ENCODE measurements around the gene BSPRY. TPM values are rescaled to one million over a fixed set of nuclear protein-coding genes. Genes with fewer than 3 reads are reported as not detected.

BSPRY gene
- total RNA-seq, 1 donor = not detected

DNA sequence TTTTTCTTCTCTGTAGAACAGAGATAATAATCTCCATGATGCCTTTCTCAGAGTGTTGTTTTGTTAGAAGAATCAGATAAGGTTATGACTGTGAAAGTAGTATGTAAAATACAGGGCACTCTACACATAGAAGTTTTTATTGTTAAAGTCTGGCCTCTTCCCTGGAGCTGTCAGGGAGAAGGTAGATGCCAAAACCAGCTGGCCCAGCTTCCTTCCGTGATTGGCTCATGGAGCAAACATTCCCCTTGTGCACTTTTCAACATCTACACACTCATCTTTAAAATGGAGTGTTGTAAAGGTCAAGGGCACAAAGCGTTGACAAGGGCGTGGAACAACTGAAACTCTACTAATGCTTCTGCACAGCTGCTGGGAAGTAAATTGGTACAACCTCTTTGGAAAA lies 38.8 kb upstream of the BSPRY start:
- Histone ChIP-seq H4K20me1 (ENCODE audit: insufficient read depth, low read length) (no peaks in the 10 kb centered on the region), H2AFZ (ENCODE audit: low read length) (no peak overlapping the region), H3K27ac (ENCODE audit: low read depth, low read length) (no peak overlapping the region), H3K79me2 (ENCODE audit: insufficient read depth, low read length) (no peaks in the 10 kb centered on the region), H3K9me3 (ENCODE audit: low read depth, low read length) (no peaks in the 10 kb centered on the region), H3K4me3 (ENCODE audit: insufficient read depth, low read length) (no peak overlapping the region), H3K27me3 (ENCODE audit: insufficient read depth, low read length) (no peaks in the 10 kb centered on the region), H3K36me3 (ENCODE audit: insufficient read depth, low read length) (no peaks in the 10 kb centered on the region), H3K4me1 (ENCODE audit: insufficient read depth, low read length) (no peaks in the 10 kb centered on the region), H3K4me2 (ENCODE audit: insufficient read depth, low read length) (no peak overlapping the region)
- TF ChIP-seq, protein P1, sequence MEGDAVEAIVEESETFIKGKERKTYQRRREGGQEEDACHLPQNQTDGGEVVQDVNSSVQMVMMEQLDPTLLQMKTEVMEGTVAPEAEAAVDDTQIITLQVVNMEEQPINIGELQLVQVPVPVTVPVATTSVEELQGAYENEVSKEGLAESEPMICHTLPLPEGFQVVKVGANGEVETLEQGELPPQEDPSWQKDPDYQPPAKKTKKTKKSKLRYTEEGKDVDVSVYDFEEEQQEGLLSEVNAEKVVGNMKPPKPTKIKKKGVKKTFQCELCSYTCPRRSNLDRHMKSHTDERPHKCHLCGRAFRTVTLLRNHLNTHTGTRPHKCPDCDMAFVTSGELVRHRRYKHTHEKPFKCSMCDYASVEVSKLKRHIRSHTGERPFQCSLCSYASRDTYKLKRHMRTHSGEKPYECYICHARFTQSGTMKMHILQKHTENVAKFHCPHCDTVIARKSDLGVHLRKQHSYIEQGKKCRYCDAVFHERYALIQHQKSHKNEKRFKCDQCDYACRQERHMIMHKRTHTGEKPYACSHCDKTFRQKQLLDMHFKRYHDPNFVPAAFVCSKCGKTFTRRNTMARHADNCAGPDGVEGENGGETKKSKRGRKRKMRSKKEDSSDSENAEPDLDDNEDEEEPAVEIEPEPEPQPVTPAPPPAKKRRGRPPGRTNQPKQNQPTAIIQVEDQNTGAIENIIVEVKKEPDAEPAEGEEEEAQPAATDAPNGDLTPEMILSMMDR (IDR thresholded peaks at IDR 0.05; ENCODE audit: extremely low read depth, low read depth, low read length) = no peak
- no peak for DNase-seq (ENCODE audit: insufficient read length, low spot score, missing footprints)

GRCh38 chr9:113311961-113312360 lies 37.4 kb upstream of the BSPRY start:
- Histone ChIP-seq H3K4me3 (ENCODE audit: insufficient read depth, low read length) (no peak overlapping the region), H3K27ac (ENCODE audit: low read depth, low read length) (no peak overlapping the region), H3K4me1 (ENCODE audit: insufficient read depth, low read length) (no peaks in the 10 kb centered on the region), H3K79me2 (ENCODE audit: insufficient read depth, low read length) (no peaks in the 10 kb centered on the region), H4K20me1 (ENCODE audit: insufficient read depth, low read length) (no peaks in the 10 kb centered on the region), H3K27me3 (ENCODE audit: insufficient read depth, low read length) (no peaks in the 10 kb centered on the region), H3K4me2 (ENCODE audit: insufficient read depth, low read length) (no peak overlapping the region), H2AFZ (ENCODE audit: low read length) (no peak overlapping the region), H3K36me3 (ENCODE audit: insufficient read depth, low read length) (no peaks in the 10 kb centered on the region), H3K9me3 (ENCODE audit: low read depth, low read length) (no peaks in the 10 kb centered on the region)
- no peak for DNase-seq (ENCODE audit: insufficient read length, low spot score, missing footprints)
- TF ChIP-seq, protein P1 (IDR thresholded peaks at IDR 0.05; ENCODE audit: extremely low read depth, low read depth, low read length) = no peak

DNA sequence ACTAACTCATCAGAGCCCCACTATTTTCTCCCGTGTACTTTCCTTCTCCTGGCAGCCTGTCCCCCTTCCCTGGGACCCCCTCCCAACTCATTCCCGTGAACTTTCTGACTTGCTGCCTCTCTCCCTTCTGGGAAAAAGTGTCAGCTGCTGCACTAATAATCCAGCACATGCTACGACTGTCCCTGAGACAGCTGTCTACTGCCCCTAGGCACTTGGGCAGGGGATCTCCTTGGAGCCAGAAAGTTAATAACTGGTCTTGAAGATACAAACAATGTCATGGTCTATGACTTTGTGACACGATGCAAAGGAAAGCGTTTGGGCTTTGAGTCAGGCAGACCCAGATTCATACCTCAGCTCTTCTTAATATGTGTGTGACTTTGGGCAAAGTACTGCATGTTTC lies 36.1 kb upstream of the BSPRY start:
- H3K27me3 ChIP-seq (ENCODE audit: insufficient read depth, low read length) = no peaks in the 10 kb centered on the region
- no peaks in the 10 kb centered on the region for H3K9me3 ChIP-seq (ENCODE audit: low read depth, low read length)
- no peak overlapping the region for H3K4me2 ChIP-seq (ENCODE audit: insufficient read depth, low read length)
- no peaks in the 10 kb centered on the region for H3K79me2 ChIP-seq (ENCODE audit: insufficient read depth, low read length)
- no peak overlapping the region for H3K27ac ChIP-seq (ENCODE audit: low read depth, low read length)
- H3K4me1 ChIP-seq (ENCODE audit: insufficient read depth, low read length) = no peaks in the 10 kb centered on the region
- H3K4me3 ChIP-seq (ENCODE audit: insufficient read depth, low read length) = no peak overlapping the region
- no peak for DNase-seq (ENCODE audit: insufficient read length, low spot score, missing footprints)
- H3K36me3 ChIP-seq (ENCODE audit: insufficient read depth, low read length) = no peaks in the 10 kb centered on the region
- no peak overlapping the region for H2AFZ ChIP-seq (ENCODE audit: low read length)
- TF ChIP-seq, protein P1 (IDR thresholded peaks at IDR 0.05; ENCODE audit: extremely low read depth, low read depth, low read length) = no peak
- no peaks in the 10 kb centered on the region for H4K20me1 ChIP-seq (ENCODE audit: insufficient read depth, low read length)

DNA sequence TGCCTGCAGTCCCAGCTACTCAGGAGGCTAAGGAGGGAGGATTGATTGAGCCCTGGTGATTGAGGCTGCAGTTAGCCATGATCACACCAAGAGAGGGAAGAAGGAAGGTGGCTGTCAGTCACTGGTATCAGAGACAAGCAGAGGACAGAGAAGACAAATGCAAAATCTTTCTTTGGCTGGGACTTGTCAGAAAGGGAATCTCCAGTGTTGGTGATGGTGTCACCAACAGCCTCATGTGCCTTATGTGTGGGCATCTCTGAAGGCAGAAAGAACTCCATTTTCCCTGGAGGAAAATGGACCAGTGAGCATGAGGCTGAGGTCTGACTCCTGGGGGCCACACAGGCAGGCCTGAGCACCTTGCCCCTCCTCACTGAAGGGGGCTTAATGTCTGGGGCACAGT lies 34.1 kb upstream of the BSPRY start:
- no peaks in the 10 kb centered on the region for H3K27me3 ChIP-seq (ENCODE audit: insufficient read depth, low read length)
- TF ChIP-seq, protein P1 (IDR thresholded peaks at IDR 0.05; ENCODE audit: extremely low read depth, low read depth, low read length) = no peak
- H2AFZ ChIP-seq (ENCODE audit: low read length) = no peak overlapping the region
- no peak overlapping the region for H3K4me3 ChIP-seq (ENCODE audit: insufficient read depth, low read length)
- H4K20me1 ChIP-seq (ENCODE audit: insufficient read depth, low read length) = no peaks in the 10 kb centered on the region
- H3K36me3 ChIP-seq (ENCODE audit: insufficient read depth, low read length) = no peaks in the 10 kb centered on the region
- H3K4me1 ChIP-seq (ENCODE audit: insufficient read depth, low read length) = no peaks in the 10 kb centered on the region
- H3K4me2 ChIP-seq (ENCODE audit: insufficient read depth, low read length) = no peak overlapping the region
- H3K27ac ChIP-seq (ENCODE audit: low read depth, low read length) = no peak overlapping the region
- H3K9me3 ChIP-seq (ENCODE audit: low read depth, low read length) = no peaks in the 10 kb centered on the region
- no peak for DNase-seq (ENCODE audit: insufficient read length, low spot score, missing footprints)
- no peaks in the 10 kb centered on the region for H3K79me2 ChIP-seq (ENCODE audit: insufficient read depth, low read length)

All from osteoblast (primary cell).